Measurements from ENCODE around the gene SPATA6L.
"Not testable (repeated sequence)": the region's sequence is repeated elsewhere in the genome, so short reads cannot be mapped to it uniquely, and the experiment has no call there.

Gene SPATA6L

GRCh38 chr9:4671737-4672136 lies 5.5 kb upstream of the SPATA6L start:
- DNase-seq: no peak

DNA sequence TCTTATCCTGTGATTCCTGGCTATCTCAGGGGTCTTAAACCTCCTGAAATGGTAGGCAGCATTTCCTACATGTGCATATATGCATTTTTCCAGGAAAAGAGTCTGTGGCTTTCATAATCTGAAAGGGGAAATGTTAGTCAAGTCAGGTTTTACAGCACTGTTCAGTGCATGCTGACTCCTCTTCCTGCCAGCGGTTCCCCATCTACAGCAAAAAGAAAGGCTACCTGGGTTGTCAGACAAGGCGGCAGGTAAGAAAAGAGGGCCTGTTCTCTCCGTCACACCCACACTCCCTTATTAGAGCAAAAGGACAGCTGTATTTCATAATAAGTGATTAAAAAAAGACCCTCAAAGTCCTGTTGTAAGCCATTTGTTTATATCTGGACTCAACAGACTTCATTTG lies 4.3 kb upstream of the SPATA6L start:
- no peak for DNase-seq

- no peak for DNase-seq
Observed at GRCh38 chr9:4669890-4670289, 3.6 kb upstream of the SPATA6L start.

GRCh38 chr9:4668604-4669003 lies 2.3 kb upstream of the SPATA6L start:
- DNase-seq: no peak

- DNase-seq: no peak
Observed at GRCh38 chr9:4667681-4668080, 1.4 kb upstream of the SPATA6L start.

DNA sequence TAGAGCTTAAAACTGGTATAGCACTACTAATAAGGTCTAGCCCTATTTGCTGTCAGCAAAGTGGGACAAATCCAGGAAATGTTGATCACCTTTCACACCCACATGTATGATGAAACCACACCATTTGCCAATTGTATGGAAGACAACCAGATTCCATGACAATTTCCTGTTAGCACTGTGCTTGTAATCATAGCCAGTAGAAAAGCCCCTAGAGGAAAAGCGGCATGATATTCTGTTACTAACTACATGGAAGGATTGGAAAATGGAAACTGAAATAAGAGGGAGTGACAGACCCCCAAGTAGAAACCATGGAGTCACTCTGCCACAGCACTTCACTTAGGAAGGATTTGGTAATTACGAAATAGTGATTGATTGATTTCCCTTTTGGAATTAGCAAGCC lies 923 bp downstream of the SPATA6L start:
- no peak for DNase-seq

DNA sequence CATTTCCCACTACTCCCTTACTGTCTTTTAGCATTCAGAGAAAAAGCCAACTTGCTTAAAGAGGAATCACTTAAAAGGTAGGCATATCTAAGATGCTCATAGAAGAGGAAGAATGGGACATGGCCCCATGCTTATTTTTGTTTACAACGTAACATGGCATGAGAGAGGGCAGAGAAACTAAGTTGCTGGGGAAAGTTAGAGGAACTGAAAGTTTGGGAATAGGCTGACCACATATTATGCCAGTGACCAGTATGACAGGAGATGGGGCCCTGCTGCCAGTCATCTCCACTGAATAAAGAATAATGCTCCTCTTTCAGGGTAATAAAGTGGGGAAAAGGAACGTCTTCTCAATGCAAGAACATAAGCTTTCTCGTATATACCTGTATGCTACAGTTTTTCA lies 2.3 kb downstream of the SPATA6L start:
- no peak for DNase-seq

DNA sequence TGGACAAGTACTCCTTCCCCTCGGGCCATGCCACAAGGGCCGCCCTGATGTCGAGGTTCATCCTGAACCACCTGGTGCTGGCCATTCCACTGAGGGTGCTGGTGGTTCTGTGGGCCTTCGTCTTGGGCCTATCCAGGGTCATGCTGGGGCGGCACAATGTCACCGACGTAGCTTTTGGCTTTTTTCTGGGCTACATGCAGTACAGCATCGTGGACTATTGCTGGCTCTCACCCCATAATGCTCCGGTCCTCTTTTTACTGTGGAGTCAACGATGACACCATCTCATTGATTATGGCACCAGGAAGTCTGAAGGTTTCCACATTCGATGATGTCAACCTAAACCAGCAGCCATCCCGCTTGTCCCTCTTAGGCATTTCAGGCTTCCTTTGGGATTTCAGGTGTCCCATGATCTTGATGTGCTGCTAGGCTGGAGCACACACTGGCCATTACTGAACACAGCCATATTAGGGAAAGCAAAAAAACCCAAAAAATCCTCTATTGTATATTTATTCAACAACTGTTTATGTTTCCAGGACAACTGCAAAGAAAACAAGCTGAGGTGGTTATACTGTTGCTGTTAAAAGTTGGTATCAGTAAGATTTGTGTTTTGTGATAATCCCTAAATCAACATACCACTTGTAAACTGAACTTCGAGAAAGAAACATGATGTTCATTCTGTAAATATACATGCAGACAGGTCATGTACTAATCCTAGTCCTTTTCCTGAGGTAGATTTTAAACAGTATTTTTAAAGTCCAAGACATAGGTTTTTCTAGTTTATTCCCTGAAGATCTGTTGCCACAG lies 3.1 kb downstream of the SPATA6L start:
- DNase-seq: no peak

GRCh38 chr9:4662108-4662988 lies 3.9 kb downstream of the SPATA6L start, which contains the start of gene PLPP6:
PLPP6 (plus strand) TSS chr9:4662294; CDS start chr9:4662376, 82 bp downstream.
- peak; percentile 89 for DNase-seq

- no peak for DNase-seq
Observed at GRCh38 chr9:4661611-4662010, 4.7 kb downstream of the SPATA6L start.

- no peak for DNase-seq
Observed at GRCh38 chr9:4661165-4661564, 5.1 kb downstream of the SPATA6L start.

- not testable (repeated sequence) for DNase-seq
Observed at GRCh38 chr9:4660665-4661064, 5.6 kb downstream of the SPATA6L start.

GRCh38 chr9:4657426-4658159 lies 8.7 kb downstream of the SPATA6L start:
- no peak for DNase-seq

DNA sequence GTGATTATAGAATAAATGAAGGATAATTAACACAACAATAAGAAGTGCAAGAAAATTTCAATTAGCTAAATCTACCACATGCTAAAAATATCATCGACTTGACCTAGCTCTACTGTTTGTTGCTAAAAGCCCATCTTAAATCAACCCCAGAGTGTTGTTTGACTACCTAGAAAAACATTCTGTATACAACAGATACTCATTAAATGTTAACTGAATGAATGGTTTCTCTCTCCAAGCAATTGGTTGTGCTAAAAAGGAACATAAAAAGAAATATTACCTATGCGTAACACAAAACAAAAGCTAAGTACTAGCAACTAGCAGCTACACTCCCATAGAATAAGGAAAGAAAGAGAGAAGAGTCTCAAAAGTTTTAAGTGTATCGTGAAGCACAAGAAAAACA lies 9.7 kb downstream of the SPATA6L start:
- no peak for DNase-seq

DNA sequence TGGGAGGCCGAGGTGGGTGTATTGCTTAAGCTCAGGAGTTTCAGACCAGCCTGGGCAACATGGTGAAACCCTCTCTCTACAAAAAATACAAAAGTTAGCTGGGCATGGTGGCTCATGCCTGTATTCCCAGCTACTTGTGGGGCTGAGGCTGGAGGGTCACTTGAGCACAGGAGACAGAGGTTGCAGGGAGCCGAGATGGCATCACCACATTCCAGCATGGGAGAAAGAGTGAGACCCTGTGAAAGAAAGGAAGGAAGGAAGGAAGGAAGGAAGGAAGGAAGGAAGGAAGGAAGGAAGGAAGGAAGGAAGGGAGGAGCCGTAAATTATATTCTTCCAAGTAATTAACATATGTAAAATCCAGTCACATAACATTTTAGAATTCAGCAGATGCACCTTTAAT lies 10.1 kb downstream of the SPATA6L start:
- DNase-seq: not testable (repeated sequence)

DNA sequence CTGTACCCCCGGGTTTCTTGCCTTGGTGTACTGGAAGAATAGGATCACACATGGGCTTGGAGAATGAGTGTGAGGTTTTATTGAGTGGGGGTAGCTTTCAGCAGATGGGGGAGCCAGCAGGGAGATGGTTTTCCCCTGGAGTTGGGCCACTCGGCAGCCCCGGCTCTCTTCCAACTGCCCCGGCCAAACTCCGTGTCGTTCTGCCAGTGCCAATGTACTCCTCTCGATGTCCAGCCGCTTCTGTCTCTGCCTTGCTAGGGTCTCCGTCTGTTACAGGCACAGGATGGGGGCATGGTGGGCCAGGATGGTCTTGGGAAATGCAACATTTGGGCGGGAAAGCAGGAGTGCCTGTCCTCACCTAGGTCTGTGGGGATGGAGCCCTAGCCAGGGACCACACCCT lies 11.7 kb downstream of the SPATA6L start:
- no peak for DNase-seq

GRCh38 chr9:4654084-4654483 lies 12.2 kb downstream of the SPATA6L start:
- no peak for DNase-seq

- DNase-seq: no peak
Observed at GRCh38 chr9:4642351-4642750, 23.9 kb downstream of the SPATA6L start.

DNA sequence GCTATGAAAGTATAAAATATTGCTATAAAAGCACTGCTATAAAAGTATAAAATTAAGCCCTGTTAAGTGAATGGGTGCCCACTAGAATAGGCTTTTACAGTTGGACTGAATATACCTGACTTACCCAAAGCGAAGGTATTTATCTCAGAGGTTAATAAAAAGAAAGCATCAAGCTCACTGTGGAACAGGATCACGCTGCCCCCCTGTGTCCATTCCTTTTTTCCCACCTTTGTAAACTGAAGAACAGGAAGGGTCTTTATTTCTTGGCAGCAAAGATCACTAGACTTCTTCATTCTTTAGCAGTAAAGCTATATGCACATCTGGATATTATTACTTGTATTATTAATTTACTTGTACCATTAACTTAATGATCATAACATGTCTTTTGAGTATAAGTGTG lies 26.3 kb downstream of the SPATA6L start:
- peak; percentile 35 for DNase-seq

GRCh38 chr9:4639420-4639819 lies 26.9 kb downstream of the SPATA6L start:
- DNase-seq: no peak

DNA sequence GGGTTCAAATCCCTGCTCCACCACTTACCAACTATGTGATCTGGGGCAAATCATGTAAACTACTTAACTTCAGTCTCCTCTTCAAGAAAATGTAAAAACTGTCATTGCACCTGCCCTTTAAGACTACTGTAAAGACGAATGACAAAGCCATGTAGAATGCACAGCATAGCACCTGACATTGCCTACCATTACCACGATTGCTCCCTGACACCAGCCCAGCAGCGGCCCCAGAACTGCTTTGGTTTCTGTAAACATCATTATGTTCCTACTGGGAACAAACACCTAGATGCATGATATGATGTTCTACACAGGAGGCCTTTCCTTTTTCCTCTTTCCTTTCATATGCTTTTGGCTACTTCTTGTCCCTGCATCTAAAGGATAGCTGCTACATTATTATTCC lies 27.3 kb downstream of the SPATA6L start:
- no peak for DNase-seq

DNA sequence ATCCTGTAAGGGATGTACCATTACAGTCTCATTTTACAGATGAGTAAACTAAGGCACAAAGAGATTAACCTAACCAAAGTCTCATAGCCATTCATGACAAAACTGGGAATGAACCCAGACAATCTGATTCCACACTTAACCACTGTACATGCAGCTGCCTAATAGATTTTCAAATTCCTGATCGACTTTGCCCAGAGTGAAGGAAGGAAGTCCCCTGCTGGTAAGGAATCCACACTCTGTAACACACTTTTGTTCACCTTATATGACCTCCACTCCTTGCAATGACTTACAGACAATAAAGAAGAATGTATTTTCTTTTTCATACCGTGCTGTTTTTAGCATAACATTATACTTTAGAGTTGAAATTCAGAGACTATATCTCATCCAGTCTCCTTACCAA lies 35.4 kb downstream of the SPATA6L start:
- DNase-seq: no peak

DNA sequence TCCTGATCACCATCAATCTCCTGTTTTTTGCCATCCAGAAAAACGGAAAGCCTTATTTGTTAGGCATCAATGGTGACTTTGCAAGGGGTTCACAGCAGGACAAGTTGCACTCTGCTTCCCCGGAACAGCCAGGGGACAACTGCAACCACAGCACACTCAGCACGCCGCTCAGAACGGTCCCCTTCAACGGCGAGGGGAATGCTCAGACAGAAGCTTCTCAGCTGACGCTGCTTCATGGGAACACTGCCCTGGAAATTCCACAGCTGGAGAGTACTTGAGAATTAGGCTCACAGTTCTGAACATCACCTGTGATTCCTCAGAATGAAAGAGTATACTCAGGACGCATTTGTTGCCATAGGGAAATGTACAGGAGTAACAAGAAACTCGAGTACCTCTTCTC lies 44.3 kb downstream of the SPATA6L start:
- DNase-seq: no peak
